Heart left ventricle (tissue), 16 donors: ENCODE data around the gene FAM76B. TPM values are rescaled to one million over a fixed set of nuclear protein-coding genes. Genes with fewer than 3 reads are reported as not detected.

ENCODE experiments used
- ATAC-seq, 4 donors: fragments of 200-7000 bp; cut with Tn5 transposase; one replicate each; pipeline ENCODE4 v1.9.1; 2020 to 2022; ENCODE audit warnings: moderate library complexity in 4 of 4, mild to moderate bottlenecking in 3 of 4, moderate number of reproducible peaks in 1 of 4
- DNase-seq, 5 donors: peaks; one replicate each; pipeline ENCODE4 v3.0.0-alpha.2; 2020
- H3K27ac ChIP-seq, 12 donors: fragments of 200-600 bp; sonication (generic) in 4 of 12; one replicate each; pipeline versions ENCODE4 v1.5.0 to v1.8.0; 2016 to 2022; ENCODE audit warnings: mild to moderate bottlenecking in 2 of 12
- H3K27me3 ChIP-seq, 9 donors: fragments of 200-600 bp; sonication (generic) in 2 of 9; one replicate each; pipeline versions ENCODE4 v1.5.1 to v1.8.0; 2016 to 2022; ENCODE audit warnings: mild to moderate bottlenecking in 3 of 9
- H3K36me3 ChIP-seq, 9 donors: fragments of 200-600 bp; sonication (generic) in 2 of 9; one replicate each; pipeline versions ENCODE4 v1.5.0 to v1.8.0; 2018 to 2022; ENCODE audit warnings: mild to moderate bottlenecking in 2 of 9
- H3K4me1 ChIP-seq, 12 donors: fragments of 200-600 bp; sonication (generic) in 4 of 12; one replicate each; pipeline versions ENCODE4 v1.5.0 to v1.8.0; 2016 to 2022; ENCODE audit warnings: mild to moderate bottlenecking in 3 of 12
- H3K4me3 ChIP-seq, 12 donors: fragments of 200-600 bp; sonication (generic) in 4 of 12; one replicate each; pipeline versions ENCODE4 v1.5.0 to v1.8.0; 2017 to 2022; ENCODE audit warnings: mild to moderate bottlenecking in 9 of 12, moderate library complexity in 4 of 12
- H3K9me3 ChIP-seq, 12 donors: fragments of 200-600 bp; sonication (generic) in 4 of 12; one replicate each; pipeline versions ENCODE4 v1.5.0 to v1.8.0; 2016 to 2022; ENCODE audit warnings: mild to moderate bottlenecking in 1 of 12
- POLR2A ChIP-seq, 2 donors: fragments of 450-650 bp; IDR thresholded peaks; one replicate each; pipeline ENCODE4 v1.6.1; 2017; ENCODE audit warnings: antibody characterized with exemption in 2 of 2, mild to moderate bottlenecking in 2 of 2, moderate library complexity in 2 of 2
- WGBS, 4 donors: extraction: QIAGEN DNeasy Blood & Tissue Kit in 2 of 4; methylation state at CpG; one replicate each; pipeline versions ENCODE4 v1.1.5 to v1.1.7; 2013 to 2018; 5-methylcytosine and 5-hydroxymethylcytosine counted together
- intact Hi-C, 10 donors: fragments of 100-400 bp; cut with DNase I; formaldehyde crosslinking; loops; one replicate each; pipeline versions ENCODE4 v1.11.1 to v1.14.2; 2022
- polyA plus RNA-seq, 2 donors: library from polyadenylated mRNA; stranded (reverse); fragments of 200-250 nt; gene quantifications; one replicate each; pipeline ENCODE4 v1.2.3, GENCODE V29; 2013
- total RNA-seq, 9 donors: library from RNA; depleted of rRNA in 2 of 9; stranded (reverse); fragments of >200 nt in 2 of 9; fragmentation: NEBNext Ultra II Directional in 3 of 9; extraction: Animal tissue kit (Norgen Biotek cat#: 25700) in 3 of 9; gene quantifications; one replicate each; pipeline versions ENCODE4 v1.1.0 to v1.2.4, GENCODE V29; 2016 to 2023
- TF ChIP-seq, protein P1 (sequence below), 12 donors: fragments of 200-600 bp; sonication (generic) in 4 of 12; IDR thresholded peaks; one replicate each; pipeline versions ENCODE4 v1.5.0 to v1.8.0; 2018 to 2022; ENCODE audit warnings: antibody characterized with exemption in 12 of 12, mild to moderate bottlenecking in 5 of 12
- donor health status: ischemic (EF 13 %, LVEDD 7.1; RV severe dilation, severe dysfunction).
- donor health status: healthy with polysubstance abuse.
- donor health status: DM: no; HTN: yes; CAD: no.
- donor health status: DM: no; HTN: no; CAD: no.
- donor health status: ischemic (EF 25% LVEDD 6.9; RV normal size, moderate dysfunction).
- donor health status: ischemic (EF 25% LVEDD 5.7; RV mildly dilated, moderate dysfunction).
- donor health status: healthy.
- donor health status: DM: yes; HTN: yes; CAD: no.
- donor health status: ischemic (EF 35%, LVEDD 5.7; RV mildly dilated, moderate dysfunction).
- donor health status: nonischemic (EF 11% LVEDD 7.7; RV severe dilation, severe dysfunction).
- donor health status: DM: yes; HTN: yes; CAD: no.
- donor health status: PGD.
- donor health status: ischemic (EF 29% LVEDD 5.4; RV normal size, mild dysfunction).
- donor health status: nonischemic (EF 23%, LVEDD 6.1; RV moderate dilation, normal function).

The FAM76B gene
- total and polyA plus RNA-seq, 11 donors = 4.6 to 13.2 (median 5.8) TPM

DNA sequence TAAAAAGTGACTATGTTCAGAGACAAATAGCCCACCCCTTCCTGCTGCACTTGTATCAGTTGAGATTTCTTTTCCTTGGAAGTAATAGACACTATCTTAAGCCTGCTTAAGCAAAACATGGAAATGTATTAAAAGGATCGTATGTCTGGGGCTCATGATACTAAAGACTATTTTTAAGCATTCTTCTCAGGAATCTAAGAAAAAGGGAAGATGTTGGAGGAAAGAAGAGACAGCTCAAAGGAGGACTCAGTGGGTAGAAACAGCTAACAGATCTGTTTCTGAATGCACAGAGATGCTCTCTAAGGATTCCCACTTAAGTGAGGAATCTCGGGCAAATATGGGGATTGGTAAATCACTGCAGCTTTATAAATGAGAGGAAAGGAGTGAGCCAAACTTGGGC is 62.5 kb downstream of the FAM76B start:
- 56 to 68% (median 59%) methylated on average over 2 of the region's 2 CpGs for WGBS, 4 donors
- TF ChIP-seq POLR2A (IDR thresholded peaks at IDR 0.05) = no peak
- TF ChIP-seq, protein P1, sequence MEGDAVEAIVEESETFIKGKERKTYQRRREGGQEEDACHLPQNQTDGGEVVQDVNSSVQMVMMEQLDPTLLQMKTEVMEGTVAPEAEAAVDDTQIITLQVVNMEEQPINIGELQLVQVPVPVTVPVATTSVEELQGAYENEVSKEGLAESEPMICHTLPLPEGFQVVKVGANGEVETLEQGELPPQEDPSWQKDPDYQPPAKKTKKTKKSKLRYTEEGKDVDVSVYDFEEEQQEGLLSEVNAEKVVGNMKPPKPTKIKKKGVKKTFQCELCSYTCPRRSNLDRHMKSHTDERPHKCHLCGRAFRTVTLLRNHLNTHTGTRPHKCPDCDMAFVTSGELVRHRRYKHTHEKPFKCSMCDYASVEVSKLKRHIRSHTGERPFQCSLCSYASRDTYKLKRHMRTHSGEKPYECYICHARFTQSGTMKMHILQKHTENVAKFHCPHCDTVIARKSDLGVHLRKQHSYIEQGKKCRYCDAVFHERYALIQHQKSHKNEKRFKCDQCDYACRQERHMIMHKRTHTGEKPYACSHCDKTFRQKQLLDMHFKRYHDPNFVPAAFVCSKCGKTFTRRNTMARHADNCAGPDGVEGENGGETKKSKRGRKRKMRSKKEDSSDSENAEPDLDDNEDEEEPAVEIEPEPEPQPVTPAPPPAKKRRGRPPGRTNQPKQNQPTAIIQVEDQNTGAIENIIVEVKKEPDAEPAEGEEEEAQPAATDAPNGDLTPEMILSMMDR (IDR thresholded peaks at IDR 0.05) = no peak
- no peak overlapping the region for H3K4me3 ChIP-seq
- DNase-seq (no peak), ATAC-seq (no peak)
- no peaks in the 10 kb centered on the region for H3K36me3 ChIP-seq
- intact Hi-C loops = no loop called here
- no peaks in the 10 kb centered on the region for H3K4me1 ChIP-seq
- no peak overlapping the region for H3K27ac ChIP-seq
- H3K9me3 ChIP-seq = no peaks in the 10 kb centered on the region
- no peaks in the 10 kb centered on the region for H3K27me3 ChIP-seq

DNA sequence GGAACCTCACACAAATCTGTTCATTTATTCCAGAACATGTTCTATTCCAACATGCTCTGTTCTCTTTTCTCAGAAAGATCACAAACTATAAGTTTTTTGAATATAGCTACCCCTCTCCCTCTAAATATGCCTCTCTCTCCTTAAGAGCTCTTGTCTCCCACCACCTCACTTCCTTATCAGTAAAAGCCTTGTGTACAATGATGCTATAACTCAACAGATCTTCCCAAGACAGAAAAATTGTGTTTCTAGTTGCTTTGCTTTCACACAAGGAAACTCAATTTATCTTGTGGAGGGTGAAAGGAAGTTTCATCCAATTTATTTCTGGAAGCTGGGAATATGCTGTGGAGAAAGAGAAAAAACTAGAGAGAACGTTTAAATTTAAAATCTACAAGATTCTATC is 64.4 kb downstream of the FAM76B start:
- no peak for DNase-seq
- H3K4me3 ChIP-seq = no peak overlapping the region
- H3K27ac ChIP-seq = no peak overlapping the region
- 46 to 61% (median 52%) methylated on average over 1 of the region's 1 CpG for WGBS, 4 donors
- intact Hi-C loops = no loop called here
- no peak for ATAC-seq
- no peaks in the 10 kb centered on the region for H3K27me3 ChIP-seq
- no peaks in the 10 kb centered on the region for H3K36me3 ChIP-seq
- H3K4me1 ChIP-seq = no peaks in the 10 kb centered on the region
- TF ChIP-seq, protein P1 (IDR thresholded peaks at IDR 0.05) = no peak
- no peak for TF ChIP-seq POLR2A (IDR thresholded peaks at IDR 0.05)
- H3K9me3 ChIP-seq = no peaks in the 10 kb centered on the region

DNA sequence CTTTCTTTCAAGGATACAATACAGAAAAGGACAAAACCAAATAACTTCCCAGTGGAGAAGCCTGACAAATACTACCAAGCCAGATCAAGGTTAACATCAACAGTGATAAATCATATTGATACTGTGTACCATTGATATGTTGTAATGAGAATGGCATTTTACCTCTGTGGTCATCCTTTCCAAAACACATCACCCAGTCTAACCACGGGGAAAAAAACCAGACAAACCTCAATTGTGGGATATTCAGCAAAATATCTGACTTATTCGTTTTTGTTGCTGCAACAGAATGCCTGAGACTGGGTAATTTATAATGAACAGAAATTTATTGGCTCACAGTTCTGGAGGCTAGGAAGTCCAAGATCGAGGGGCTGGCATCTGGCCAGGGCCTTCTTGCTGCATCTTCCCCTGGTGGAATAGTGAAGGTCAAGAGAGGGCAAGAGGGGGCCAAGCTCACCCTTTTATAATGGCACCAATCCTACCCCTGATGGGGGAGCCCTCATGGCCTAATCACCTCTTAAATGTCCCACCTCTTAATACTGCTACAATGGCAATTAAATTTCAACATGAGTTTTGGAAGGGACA is 66.1 kb downstream of the FAM76B start:
- intact Hi-C loops = no loop called here
- Histone ChIP-seq H3K4me1 (no peaks in the 10 kb centered on the region), H3K27me3 (no peaks in the 10 kb centered on the region), H3K4me3 (no peak overlapping the region), H3K27ac (no peak overlapping the region), H3K36me3 (no peaks in the 10 kb centered on the region), H3K9me3 (no peaks in the 10 kb centered on the region)
- WGBS, 4 donors = 54 to 75% (median 61%) methylated on average over 3 of the region's 3 CpGs
- TF ChIP-seq, protein P1 (IDR thresholded peaks at IDR 0.05) = no peak
- TF ChIP-seq POLR2A (IDR thresholded peaks at IDR 0.05) = no peak
- ATAC-seq (no peak), DNase-seq (no peak)

DNA sequence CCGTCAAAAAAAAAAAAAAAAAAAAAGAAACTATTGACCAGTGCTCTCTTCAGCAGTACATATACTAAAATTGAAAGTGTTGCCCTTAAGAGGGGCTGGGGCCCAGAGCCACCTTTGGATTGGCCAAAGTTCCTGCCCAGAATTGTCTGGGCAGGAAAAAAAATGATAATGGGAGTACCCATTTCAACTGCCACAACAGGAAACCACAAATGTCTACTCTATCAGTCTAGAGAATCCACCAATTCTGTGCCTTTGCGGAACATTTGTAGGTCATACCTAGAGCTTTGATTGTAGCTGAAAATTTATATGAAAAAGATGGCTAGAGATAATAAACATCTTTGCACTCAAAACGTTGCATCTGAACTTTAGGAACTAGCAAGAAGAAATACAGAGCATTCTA is 69.4 kb downstream of the FAM76B start:
- intact Hi-C loops = no loop called here
- TF ChIP-seq, protein P1 (IDR thresholded peaks at IDR 0.05) = no peak
- no peak for TF ChIP-seq POLR2A (IDR thresholded peaks at IDR 0.05)
- no peaks in the 10 kb centered on the region for H3K27me3 ChIP-seq
- no peaks in the 10 kb centered on the region for H3K9me3 ChIP-seq
- H3K4me3 ChIP-seq = no peak overlapping the region
- DNase-seq (no peak), ATAC-seq (no peak)
- H3K4me1 ChIP-seq = no peaks in the 10 kb centered on the region
- no peak overlapping the region for H3K27ac ChIP-seq
- 32 to 69% (median 60%) methylated on average over 2 to 3 of the region's 3 CpGs for WGBS, 4 donors
- H3K36me3 ChIP-seq = no peaks in the 10 kb centered on the region

Other genes with a start within 250 kb of the FAM76B start
- 10 to 100 TPM; 17.2 to 31.7 (median 24.3) TPM for gene CEP57, start 716 bp upstream of the FAM76B start, total RNA-seq
- gene CEP57, start 716 bp upstream of the FAM76B start, polyA plus RNA-seq = 10 to 100 TPM in 1 of 2 donors, 1 to 10 TPM in 1; 8.7 to 13.4 TPM
- gene MTMR2, start 134.3 kb upstream of the FAM76B start, total RNA-seq = 10 to 100 TPM; 13.1 to 23.9 (median 18.8) TPM
- gene MTMR2, start 134.3 kb upstream of the FAM76B start, polyA plus RNA-seq = 10 to 100 TPM in 1 of 2 donors, 1 to 10 TPM in 1; 7.1 to 16.7 TPM